IPS-NIHi7 (cell line): ENCODE data around the gene TBC1D32.
"Not testable (repeated sequence)": the region's sequence is repeated elsewhere in the genome, so short reads cannot be mapped to it uniquely, and the experiment has no call there.

Source experiments
- DNase-seq: peaks from one replicate; pipeline ENCODE4 v3.0.0; 2012; ENCODE audit warnings: mixed read lengths; ENCODE audit errors: extremely low spot score

The TBC1D32 gene

DNA sequence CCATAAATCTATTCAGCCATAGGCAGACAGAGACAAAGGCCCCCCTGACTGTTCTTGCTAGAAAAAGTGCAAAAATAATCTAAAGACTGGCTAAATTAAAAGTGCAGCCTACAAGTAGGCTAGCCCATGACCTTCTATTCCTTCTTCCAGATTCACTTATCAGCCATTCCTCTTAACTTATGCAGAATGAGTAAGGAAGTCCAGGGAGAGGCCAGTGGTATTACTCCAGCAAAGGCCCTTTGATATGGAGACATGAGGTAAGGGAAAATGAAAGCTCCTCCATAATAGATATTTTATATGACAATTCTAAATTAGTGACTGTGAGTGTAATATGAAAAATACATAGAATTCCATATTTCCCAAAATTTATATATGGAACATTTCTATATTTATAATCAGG lies 199.4 kb downstream of the TBC1D32 start:
- no peak for DNase-seq

- no peak for DNase-seq
These were observed 209.7 kb downstream of the TBC1D32 start for GRCh38 chr6:121124600-121124999.

GRCh38 chr6:121112356-121112755 lies 221.9 kb downstream of the TBC1D32 start:
- DNase-seq, result no peak

GRCh38 chr6:121110733-121111132 lies 223.5 kb downstream of the TBC1D32 start:
- DNase-seq, result no peak

- no peak for DNase-seq
These were observed 227.3 kb downstream of the TBC1D32 start for GRCh38 chr6:121106962-121107361.

- DNase-seq, result peak; percentile 10
These were observed 228.8 kb downstream of the TBC1D32 start for GRCh38 chr6:121105461-121105860.

DNA sequence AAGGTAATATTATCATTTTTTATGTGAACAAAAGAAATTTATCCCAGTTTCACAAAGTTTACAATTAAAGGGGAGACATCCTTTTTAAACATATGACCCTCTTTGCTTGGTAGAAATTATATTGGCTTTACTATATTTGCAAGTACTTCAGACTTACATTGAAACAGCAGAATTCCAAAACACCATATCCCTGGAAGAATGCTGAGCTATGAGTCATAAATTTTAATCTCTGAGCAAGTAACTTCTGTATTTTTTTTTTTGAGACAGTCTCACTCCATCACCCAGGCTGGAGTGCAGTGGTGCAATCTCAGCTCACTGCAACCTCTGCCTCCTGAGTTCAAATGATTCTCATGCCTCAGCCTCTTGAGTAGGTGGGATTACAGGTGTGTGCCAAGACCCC lies 240.4 kb downstream of the TBC1D32 start:
- no peak for DNase-seq

- DNase-seq, result no peak
These were observed 243.8 kb downstream of the TBC1D32 start for GRCh38 chr6:121090492-121090891.

DNA sequence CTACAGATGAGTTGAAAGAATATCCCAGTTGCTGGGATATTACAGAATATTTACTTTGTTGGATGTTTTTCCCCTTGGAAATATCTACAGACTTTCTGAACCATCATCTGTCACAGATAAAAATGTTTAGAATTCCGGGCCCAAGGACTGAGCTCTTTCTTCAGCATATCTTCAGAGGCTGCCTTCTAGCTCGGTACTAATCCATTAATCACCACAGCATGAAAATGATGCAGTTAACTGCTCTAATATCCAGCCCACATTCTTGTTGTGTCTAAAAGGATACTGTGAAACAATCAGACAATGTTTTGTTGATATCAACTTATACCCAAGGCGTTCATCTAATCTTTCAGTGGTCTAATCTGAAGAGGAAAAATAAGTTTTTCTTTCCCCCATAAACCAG lies 247.4 kb downstream of the TBC1D32 start:
- no peak for DNase-seq

DNA sequence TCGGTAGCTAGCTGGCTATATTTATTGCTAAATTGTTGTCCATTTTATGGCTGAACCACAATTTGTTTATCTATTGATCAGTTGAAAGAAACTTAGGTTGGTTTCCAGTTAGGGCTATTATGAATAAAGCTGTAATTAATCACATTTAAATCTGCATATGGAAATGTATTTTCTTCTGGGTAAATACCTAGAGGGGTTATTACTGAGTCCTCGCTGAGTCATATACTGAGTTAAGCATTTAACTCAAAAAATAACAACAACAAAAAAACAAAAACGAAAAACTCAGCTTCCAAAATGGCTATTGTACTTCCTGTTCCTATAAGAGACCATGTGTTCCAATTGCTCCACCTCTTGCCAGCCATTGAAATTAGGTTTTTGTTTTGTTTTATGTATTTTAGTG lies 258.2 kb downstream of the TBC1D32 start:
- DNase-seq, result no peak

DNA sequence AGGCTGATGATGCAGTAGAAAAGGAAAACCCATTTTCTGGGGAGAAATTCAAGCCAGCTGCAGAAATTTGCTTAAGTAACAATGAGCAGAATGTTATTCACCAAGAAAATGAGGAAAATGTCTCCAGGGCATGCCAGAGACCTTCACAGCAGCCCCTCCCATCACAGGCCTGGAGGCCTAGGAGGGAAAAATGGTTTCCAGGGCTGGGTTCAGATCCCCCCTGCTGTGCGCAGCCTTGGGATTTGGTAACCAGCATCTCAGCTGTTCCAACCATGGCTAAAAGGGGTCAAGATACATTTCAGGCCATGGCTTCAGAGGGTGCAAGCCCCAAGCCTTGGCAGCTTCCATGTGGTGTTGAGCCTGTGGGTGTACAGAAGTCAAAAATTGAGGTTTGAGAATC lies 265.5 kb downstream of the TBC1D32 start:
- not testable (repeated sequence) for DNase-seq

- no peak for DNase-seq
These were observed 266.9 kb downstream of the TBC1D32 start for GRCh38 chr6:121067381-121067780.

- DNase-seq, result no peak
These were observed 269.9 kb downstream of the TBC1D32 start for GRCh38 chr6:121064345-121064744.

DNA sequence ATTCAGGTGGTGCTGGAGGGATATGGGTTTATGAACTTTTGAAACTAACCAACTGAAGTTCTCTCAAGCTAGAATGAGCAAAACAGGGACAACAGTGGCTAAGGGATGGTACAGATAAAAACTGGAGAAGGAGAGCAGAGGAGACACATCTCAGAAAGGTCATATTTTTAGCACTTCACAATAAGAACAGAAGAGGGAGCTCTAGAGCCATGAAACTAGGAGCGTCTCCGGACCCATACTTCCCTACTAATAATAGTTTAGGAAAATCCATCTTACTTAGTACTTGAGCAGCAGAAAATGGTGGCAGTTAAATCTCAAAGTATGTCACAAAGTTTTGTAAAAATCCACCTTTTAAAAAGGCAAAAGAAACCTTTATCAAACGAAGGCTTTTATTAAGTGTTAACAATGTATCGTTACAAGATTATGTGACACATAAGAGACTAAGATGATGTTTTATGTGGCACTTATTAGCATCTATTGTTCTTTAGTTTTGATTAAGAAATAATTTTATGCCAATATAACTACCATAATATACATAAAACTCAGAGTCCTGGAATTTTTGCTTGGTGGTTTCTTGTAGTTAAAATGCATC lies 278.6 kb downstream of the TBC1D32 start:
- DNase-seq, result peak; percentile 68

DNA sequence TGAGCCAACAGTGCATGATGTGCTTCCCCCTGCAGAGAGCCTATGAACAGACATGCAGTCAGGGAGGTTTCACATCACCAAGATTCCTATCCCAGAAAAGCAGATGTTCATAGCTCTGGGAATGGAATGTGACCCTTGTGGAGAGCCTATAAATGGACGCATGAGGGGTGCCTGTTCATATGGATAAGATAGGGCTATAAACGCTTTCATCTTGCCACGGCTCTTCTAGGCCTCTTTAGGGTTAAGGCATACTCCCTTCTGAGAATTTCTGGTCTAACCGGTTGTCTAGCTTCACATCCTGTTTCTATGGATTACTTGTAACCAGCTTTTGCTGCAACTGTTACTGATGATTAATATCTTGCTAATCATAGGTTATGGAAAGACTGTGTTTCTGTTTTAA lies 285.7 kb downstream of the TBC1D32 start:
- DNase-seq, result not testable (repeated sequence)

- DNase-seq, result not testable (repeated sequence)
These were observed 289.4 kb downstream of the TBC1D32 start for GRCh38 chr6:121044905-121045304.

DNA sequence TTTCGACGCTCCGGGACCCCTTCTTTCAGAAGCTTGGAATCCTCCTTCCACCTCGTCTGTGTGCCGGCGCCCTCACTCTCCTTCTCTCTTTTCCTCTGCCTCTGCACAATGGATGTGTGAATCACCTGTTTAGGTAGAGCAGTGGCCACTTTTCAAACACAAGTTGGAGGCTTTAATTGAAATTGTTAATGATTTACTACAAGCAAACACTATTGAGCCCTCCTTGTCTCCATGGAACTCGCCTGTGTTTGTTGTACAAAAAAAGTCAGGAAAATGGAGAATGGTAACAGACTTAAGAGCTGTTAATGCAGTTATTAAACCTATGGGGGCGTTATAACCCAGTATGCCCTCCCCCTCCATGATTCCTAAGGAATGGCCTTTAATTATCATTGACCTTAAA lies 290.6 kb downstream of the TBC1D32 start:
- DNase-seq, result not testable (repeated sequence)

GRCh38 chr6:121043211-121043610 lies 291.1 kb downstream of the TBC1D32 start:
- not testable (repeated sequence) for DNase-seq

DNA sequence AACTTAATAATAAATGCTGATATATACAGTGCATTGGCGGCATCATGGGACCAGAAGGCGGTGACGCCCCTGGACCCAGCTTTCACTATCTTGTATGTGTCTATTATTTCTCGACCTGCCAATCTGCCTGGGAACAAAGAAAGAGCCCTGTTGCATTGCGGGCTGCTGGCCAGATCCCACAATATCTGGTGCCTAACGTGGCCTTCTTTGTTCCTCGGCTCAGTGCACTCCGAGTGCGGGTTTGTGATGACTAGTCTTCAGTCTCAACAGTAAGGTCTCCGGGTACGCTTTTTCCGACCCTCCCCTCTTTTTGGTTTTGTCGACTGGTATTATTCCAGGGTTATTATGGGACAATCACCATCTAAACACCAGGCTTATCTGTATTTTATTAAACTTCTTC lies 291.5 kb downstream of the TBC1D32 start:
- no peak for DNase-seq

DNA sequence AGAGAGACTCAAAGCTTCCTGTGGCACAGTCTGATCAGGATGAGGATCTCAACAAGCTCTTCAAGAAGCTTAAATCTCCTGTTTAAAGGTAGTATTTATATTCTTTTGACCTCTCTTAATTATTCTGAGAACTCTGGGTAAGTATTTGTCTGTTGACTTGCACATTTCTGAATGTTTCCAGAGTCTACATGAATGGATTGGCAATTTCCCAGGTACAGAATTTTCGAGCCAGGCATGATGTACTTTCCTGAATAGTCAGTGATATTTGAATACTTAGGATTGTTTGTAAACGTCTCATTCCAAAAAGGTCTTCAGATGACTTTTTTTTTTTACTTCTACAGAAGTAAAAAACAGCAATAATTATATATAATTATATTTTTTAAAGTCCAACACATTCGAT lies 293.4 kb downstream of the TBC1D32 start:
- no peak for DNase-seq

DNA sequence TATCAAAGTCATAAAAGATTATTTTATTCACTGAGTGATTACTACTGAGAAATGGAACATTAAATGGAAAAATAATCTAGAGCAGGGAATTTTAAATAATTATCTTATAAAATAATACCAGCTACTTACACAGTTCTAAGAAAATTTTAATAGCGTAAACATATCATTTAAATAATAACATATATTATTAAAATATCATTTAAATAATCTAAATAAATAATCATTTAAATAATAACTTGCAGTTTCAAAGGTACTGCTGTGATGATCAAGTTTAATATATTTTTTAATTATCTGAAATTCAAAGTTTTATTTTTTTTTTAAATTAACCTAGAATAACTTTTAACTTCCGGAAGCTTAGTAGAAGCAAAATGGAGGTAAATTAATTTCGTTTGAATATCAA lies 301.2 kb downstream of the TBC1D32 start:
- DNase-seq, result no peak

DNA sequence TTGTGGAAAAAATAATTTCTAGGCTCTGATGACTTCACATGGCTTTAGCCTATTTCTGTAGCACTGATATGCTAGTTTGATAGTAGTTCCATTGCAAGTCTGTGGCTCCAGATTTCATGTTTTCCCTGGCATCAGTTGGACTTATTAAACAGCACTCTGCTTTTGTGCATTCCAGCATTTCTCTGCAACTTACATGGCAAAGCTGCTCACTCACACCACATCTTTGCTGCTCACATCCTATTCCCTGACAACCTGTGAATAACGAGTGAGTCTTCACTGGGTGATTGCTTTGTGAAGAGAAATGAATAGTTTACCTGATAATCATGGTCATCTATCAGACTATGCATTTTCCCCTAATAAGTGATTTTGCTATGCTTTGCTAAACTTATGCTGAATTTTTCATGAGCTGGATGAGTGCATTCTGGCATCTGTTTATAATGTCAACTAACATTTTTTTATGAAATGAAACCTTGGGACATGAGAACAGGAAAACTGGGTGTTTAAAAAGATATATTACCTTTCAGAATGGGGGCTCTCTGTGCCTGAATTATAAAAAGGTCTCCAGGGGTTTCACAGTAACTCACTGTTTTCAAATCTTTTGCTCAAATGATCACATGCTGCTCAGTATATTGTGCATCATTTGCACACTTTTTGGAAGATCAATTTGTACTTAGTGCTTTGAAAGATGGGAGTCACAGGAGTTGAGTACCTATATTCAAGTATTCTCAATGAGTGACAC lies 301.8 kb downstream of the TBC1D32 start:
- no peak for DNase-seq
